HG03025 (cell line): Measurements from ENCODE around the gene FCHO2.

Experiments used
- ATAC-seq: cut with Tn5 transposase; IDR thresholded peaks from one replicate; pipeline ENCODE4 v1.9.1; 2021; ENCODE audit warnings: mild to moderate bottlenecking, moderate library complexity; ENCODE audit not compliant: unreplicated experiment, low FRiP score

FCHO2 gene

DNA sequence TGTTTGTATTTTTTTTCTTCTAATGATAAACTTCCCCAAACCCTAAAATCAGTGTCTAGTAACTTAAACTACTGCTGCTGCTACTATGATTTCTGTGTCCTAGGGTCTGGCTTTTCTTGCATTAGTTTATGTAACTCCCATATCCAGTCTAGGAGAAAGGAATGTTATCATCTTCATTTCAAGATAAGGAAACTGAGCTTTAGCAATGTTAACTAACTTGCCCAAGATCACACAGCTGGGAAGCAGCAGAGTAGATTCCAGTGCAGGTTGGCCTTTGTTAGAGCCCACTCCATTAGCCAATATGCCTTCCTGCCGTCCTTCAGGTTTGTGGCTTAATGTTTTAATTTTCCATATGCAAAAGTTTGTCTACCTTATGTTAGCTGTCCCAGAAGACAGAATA is 175.0 kb downstream of the FCHO2 start:
- ATAC-seq, result no peak

DNA sequence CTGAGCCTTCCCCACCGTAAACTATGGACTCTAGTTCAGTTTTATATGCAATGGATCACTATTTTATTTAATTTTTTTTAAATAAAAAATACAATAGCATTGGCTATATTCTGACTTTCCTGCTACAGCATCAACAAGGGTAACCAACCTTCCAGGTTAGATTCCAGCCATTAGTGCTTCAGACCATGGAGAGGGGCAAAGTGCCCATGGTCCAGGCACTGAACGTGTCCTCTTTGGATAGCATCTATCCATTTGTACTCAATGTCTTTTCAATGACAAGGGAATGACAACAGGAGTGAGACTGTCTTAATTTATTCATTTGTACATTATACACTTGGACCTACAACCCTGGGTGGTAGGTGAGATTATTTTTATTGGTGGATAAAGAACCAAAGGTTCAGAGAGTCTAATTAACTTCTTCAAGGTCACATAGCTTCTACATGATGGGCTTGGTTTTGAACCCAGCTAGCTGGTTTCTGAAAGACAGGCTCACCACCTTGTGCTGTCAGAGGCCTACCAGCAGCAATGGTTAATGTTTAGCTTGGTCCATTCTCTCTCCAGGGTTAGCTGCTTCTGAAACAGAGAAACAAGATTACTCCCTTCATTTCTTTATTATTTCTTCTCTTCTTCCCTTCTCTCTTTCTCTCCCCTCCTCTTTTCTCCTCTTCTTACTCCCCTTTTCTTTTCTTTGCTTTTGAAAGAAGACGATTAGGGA is 176.0 kb downstream of the FCHO2 start:
- ATAC-seq, result no peak

DNA sequence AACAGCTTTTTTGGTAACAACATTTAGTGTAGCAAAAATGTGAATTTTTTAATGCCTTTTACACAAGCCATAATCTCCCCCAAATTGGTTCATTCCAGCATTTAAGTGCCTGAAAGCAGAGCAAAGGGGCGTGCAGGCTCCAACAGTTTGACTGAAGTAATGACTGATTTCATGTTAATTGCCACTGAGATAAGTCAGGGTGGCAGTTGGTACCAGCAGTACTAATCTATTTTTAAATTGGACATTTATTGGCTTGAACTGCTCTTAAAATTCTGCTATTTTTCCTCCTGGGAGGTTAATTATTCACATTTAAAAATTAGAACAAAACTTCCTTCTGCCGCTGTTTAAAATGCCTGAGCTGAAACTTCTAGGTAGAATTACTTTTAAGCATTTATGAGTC is 176.9 kb downstream of the FCHO2 start:
- no peak for ATAC-seq

DNA sequence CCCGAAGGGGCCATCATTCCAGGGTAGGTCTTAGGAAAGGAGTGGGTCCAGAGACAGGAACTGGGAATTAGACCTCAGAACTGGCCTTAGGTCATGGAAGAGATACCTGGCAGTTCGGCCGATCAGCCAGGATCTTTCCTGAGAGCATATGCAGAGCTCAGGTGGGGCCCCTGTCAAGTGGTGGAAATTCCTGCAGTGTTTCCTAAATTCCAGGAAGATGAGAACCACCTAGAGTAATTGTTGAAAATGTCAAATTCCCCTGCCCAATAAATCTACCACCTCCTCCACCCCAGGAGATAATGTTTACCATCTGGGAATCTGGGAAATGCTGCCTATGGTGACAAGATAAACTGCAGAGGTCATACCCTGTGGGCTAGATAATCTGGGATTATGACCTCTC is 179.2 kb downstream of the FCHO2 start:
- no peak for ATAC-seq

DNA sequence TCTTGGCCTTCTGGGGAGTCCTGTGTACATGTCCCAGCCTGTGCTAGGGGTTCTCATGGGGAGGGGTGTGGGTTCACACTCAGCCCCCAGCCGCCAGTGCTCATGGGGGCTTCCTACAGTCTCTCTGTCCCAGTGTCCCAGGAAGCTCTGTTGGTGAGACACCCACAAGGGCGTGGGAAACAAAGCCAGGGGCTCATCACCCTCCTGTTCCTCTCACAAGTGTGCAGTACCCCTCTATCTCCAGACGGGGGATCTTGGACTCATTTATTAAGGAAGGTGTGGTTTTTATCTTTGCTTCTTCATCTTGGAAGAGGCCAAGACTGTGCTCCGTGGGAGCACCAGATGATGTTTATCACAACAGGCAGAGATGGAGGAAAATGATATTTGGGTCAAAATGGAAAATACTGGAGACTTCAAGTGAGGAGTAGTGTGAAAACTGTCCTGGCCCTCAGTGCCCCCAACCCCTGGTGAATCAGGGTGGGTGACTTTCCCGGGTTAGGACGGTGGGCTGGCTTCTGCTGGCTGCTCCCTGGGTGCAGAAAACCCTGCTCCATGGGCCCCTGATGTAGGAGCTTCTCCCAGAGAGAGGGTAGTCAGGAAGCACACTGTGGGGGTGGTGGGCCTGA is 179.7 kb downstream of the FCHO2 start:
- ATAC-seq, result no peak

DNA sequence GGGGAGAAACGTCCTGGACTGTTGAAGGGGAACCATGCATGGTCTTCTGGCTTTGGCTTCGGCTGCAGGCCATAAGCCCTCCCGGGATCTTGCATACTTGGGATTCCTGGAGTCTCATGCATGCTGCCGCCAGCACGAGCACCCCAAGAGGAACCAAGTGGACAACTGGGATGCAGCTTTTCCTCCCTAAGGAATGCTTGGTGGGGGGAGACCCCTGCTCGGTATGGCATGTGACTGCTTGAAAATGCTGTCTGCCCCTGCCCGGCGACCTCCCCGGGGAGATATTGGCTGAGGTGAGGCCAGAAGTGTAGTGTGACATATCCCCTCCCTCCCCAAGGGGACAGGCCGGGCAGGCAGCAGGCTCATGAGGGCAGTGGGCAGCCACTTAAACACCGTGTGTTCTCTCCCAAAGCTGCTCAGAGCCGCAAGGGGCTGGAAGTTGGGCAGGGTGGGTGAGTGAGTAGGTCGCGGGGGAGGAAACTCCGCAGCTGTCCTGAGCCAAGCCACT is 180.3 kb downstream of the FCHO2 start:
- no peak for ATAC-seq

DNA sequence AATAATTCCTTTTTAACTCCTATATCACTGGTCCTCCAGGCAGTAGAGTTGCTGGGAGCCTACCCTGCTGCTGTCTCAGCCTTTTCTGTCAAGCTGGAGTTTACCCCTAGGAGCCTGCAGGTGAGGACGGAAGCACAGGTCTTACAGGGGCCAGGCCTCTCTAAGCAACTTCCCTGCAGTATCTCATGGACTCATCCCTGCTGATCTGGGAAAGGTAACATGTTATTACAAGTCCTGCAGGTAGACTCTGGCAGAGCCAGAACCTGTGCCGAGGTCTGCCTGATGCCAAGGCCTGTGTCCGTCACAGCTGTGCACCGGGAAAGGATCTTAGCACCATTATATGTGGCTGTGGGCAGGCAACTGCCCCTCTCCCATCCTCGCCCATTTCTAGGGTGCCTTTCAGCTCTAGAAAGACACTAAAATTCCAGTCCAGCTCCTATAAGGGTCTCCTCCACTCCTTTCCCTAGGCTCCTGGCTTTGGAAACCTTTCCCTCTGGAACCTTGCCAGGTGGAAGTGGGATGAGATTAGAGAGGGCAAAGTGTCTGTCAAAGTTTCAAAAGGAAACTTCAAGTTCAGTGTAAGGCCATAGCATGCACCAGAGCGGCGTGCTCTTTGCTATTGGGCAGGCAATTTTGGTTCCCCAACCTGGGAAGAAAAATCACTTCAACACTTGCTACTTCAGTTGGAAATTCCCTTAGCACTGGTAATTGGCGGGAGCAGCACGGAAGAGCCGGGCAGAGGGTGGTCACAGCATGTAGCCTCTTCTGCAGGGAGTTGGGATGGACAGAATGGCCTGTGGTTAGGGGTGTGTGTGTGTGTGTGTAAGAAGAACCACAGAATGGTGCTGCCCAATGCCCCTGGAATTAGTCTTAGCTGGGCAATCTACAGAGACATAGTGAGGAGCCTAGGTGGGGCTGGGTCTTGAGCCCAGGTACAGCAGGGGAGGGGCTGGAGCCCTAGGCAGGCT is 182.0 kb downstream of the FCHO2 start:
- ATAC-seq, result no peak

DNA sequence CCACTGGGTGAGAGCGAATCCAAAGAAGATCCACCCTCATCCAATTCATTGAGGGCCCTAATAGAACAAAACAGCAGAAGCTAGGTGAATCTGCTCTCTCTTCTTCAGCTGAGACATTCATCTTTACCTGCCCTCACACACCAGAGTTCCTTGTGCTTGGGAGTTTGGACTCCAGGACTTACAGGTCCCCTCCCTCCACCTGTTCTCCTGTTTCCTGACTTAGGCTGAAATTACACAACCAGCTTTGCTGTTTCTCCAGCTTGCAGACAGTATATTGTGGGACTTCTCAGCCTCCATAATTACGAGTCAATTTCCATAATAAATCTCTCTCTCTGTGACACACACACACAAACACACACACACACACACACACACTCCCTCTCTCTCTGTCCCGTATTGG is 183.6 kb downstream of the FCHO2 start:
- ATAC-seq, result no peak
